GM23338 (cell line): ENCODE data around the gene HTR4. TPM values are rescaled to one million over a fixed set of nuclear protein-coding genes. Genes with fewer than 3 reads are reported as not detected.

Experiments
- ATAC-seq: fragments of 200-7000 bp; cut with Tn5 transposase; 3 replicates; pipeline ENCODE4 v1.9.1; 2020
- DNase-seq: peaks from one replicate; pipeline ENCODE4 v3.0.0-alpha.2; 2015; ENCODE audit warnings: low spot score
- H2AFZ ChIP-seq: fragments of 200-600 bp; sonication (generic); 2 replicates; pipeline ENCODE4 v1.8.0; 2016; ENCODE audit warnings: antibody characterized with exemption, mild to moderate bottlenecking, moderate library complexity
- H3F3A ChIP-seq: fragments of 200-600 bp; sonication (generic); replicated peaks from 2 replicates; pipeline ENCODE4 v1.8.0; 2017; ENCODE audit warnings: antibody characterized with exemption, mixed run types, low read depth
- H3K27ac ChIP-seq: fragments of 200-600 bp; sonication (generic); 2 replicates; pipeline ENCODE4 v1.6.1; 2016; ENCODE audit warnings: low read depth
- H3K27me3 ChIP-seq: fragments of 200-600 bp; sonication (generic); 2 replicates; pipeline ENCODE4 v1.8.0; 2016; ENCODE audit warnings: mild to moderate bottlenecking, mixed run types, moderate library complexity; ENCODE audit not compliant: insufficient read depth
- H3K36me3 ChIP-seq: fragments of 200-600 bp; sonication (generic); 2 replicates; pipeline ENCODE4 v1.8.0; 2016; ENCODE audit warnings: mild to moderate bottlenecking; ENCODE audit not compliant: insufficient read depth
- H3K4me1 ChIP-seq: fragments of 200-600 bp; sonication (generic); 2 replicates; pipeline ENCODE4 v1.8.0; 2016; ENCODE audit warnings: mild to moderate bottlenecking, moderate library complexity; ENCODE audit not compliant: insufficient read depth
- H3K4me2 ChIP-seq: fragments of 200-600 bp; sonication (generic); 2 replicates; pipeline ENCODE4 v1.7.1; 2017; ENCODE audit warnings: mixed run types
- H3K4me3 ChIP-seq: fragments of 200-600 bp; sonication (generic); 2 replicates; pipeline ENCODE4 v1.6.1; 2016; ENCODE audit warnings: mixed run types
- H3K79me2 ChIP-seq: fragments of 200-600 bp; sonication (generic); replicated peaks from 2 replicates; pipeline ENCODE4 v1.8.0; 2017; ENCODE audit warnings: mild to moderate bottlenecking; ENCODE audit not compliant: insufficient read depth
- H3K9me2 ChIP-seq: fragments of 200-600 bp; sonication (generic); 2 replicates; pipeline ENCODE4 v1.8.0; 2017; ENCODE audit not compliant: insufficient read depth
- H4K20me1 ChIP-seq: fragments of 200-600 bp; sonication (generic); replicated peaks from 2 replicates; pipeline ENCODE4 v1.8.0; 2017; ENCODE audit warnings: mild to moderate bottlenecking; ENCODE audit not compliant: insufficient read depth
- H3K27ac Mint-ChIP-seq: 2 replicates; pipeline ENCODE4 v1.8.0; 2020; ENCODE audit warnings: inconsistent platforms, mild to moderate bottlenecking, moderate library complexity, mixed read lengths
- H3K27me3 Mint-ChIP-seq: 3 replicates; pipeline ENCODE4 v1.8.0; 2022; ENCODE audit warnings: low read depth, mild to moderate bottlenecking, moderate library complexity, mixed read lengths, inconsistent platforms; ENCODE audit not compliant: insufficient read depth, poor library complexity
- H3K36me3 Mint-ChIP-seq: 3 replicates; pipeline ENCODE4 v1.8.0; 2021; ENCODE audit warnings: low read depth, mild to moderate bottlenecking, inconsistent platforms, moderate library complexity, mixed read lengths
- H3K4me1 Mint-ChIP-seq: 3 replicates; pipeline ENCODE4 v1.8.0; 2020; ENCODE audit warnings: mild to moderate bottlenecking, inconsistent platforms, mixed read lengths
- H3K4me3 Mint-ChIP-seq: 3 replicates; pipeline ENCODE4 v1.8.0; 2021; ENCODE audit warnings: moderate library complexity, mild to moderate bottlenecking, inconsistent platforms, mixed read lengths
- H3K9me3 Mint-ChIP-seq: 3 replicates; pipeline ENCODE4 v1.8.0; 2020; ENCODE audit warnings: moderate library complexity, mild to moderate bottlenecking, inconsistent platforms, mixed read lengths
- CREB1 ChIP-seq: fragments of 250-450 bp; sonication (Bioruptor Pico); IDR thresholded peaks from 2 replicates; pipeline ENCODE4 v1.5.0; 2020; ENCODE audit warnings: low read depth, mild to moderate bottlenecking, moderate library complexity
- EZH2 ChIP-seq: fragments of 200-600 bp; sonication (generic); IDR thresholded peaks from one replicate; pipeline ENCODE4 v1.8.0; 2017; ENCODE audit warnings: antibody characterized with exemption, mild to moderate bottlenecking, low read depth; ENCODE audit not compliant: unreplicated experiment
- EZH2phosphoT487 ChIP-seq: fragments of 200-600 bp; sonication (generic); IDR thresholded peaks from one replicate; pipeline ENCODE4 v1.8.1; 2018; ENCODE audit warnings: antibody characterized with exemption; ENCODE audit not compliant: unreplicated experiment
- JUNB ChIP-seq: IDR thresholded peaks from one replicate; pipeline ENCODE4 v1.6.1; 2016; ENCODE audit warnings: antibody characterized with exemption; ENCODE audit not compliant: unreplicated experiment
- NANOG ChIP-seq: IDR thresholded peaks from 2 replicates; pipeline ENCODE4 v1.6.1; 2016; ENCODE audit warnings: antibody characterized with exemption, borderline replicate concordance
- POLR2AphosphoS5 ChIP-seq: IDR thresholded peaks from 2 replicates; pipeline ENCODE4 v1.6.1; 2016; ENCODE audit warnings: antibody characterized with exemption, low read depth
- STAT1 ChIP-seq: IDR thresholded peaks from one replicate; pipeline ENCODE4 v1.6.1; 2016; ENCODE audit warnings: antibody characterized with exemption; ENCODE audit not compliant: unreplicated experiment
- ZNF114 ChIP-seq: fragments of 250-450 bp; sonication (Bioruptor Pico); IDR thresholded peaks from 2 replicates; pipeline ENCODE4 v1.5.0; 2020; ENCODE audit warnings: mild to moderate bottlenecking, moderate library complexity
- ZNF331 ChIP-seq: fragments of 250-450 bp; sonication (Bioruptor Pico); IDR thresholded peaks from 2 replicates; pipeline ENCODE4 v1.5.0; 2020; ENCODE audit warnings: low read depth, mild to moderate bottlenecking, moderate library complexity
- polyA plus RNA-seq: library from polyadenylated mRNA; unstranded; fragments of >200 nt; fragmentation: Nextera tagmentation; extraction: Ambion mirVana; gene quantifications from 2 replicates; pipeline ENCODE4 v1.2.1, GENCODE V29; 2016
- total RNA-seq: library from RNA; depleted of rRNA; stranded (reverse); fragments of >200 nt; shearing (Covaris generic); gene quantifications from 2 replicates; pipeline ENCODE4 v1.2.3, GENCODE V29; 2014
- TF ChIP-seq, protein P1 (sequence below): IDR thresholded peaks from one replicate; pipeline ENCODE4 v1.6.1; 2018; ENCODE audit warnings: antibody characterized with exemption; ENCODE audit not compliant: unreplicated experiment
- TF ChIP-seq, protein P2 (sequence below): IDR thresholded peaks from 2 replicates; pipeline ENCODE4 v1.6.1; 2016; ENCODE audit warnings: antibody characterized with exemption
- TF ChIP-seq, protein P3 (sequence below), 2 experiments: fragments of 200-600 bp in 1 of 2; sonication (generic) in 1 of 2; conservative IDR thresholded peaks; 2 replicates each; pipeline versions ENCODE4 v1.5.1 to v1.6.1; 2016 to 2017; ENCODE audit warnings: antibody characterized with exemption in 2 of 2, low read depth in 2 of 2, mild to moderate bottlenecking in 2 of 2, moderate library complexity in 1 of 2
- TF ChIP-seq, protein P4 (sequence below): fragments of 250-450 bp; sonication (Bioruptor Pico); IDR thresholded peaks from 2 replicates; pipeline ENCODE4 v1.5.0; 2020; ENCODE audit warnings: mild to moderate bottlenecking, moderate library complexity

The HTR4 gene
- total and polyA plus RNA-seq, 2 experiments from 2014 or later, result 0.10 TPM; not detected in 1

DNA sequence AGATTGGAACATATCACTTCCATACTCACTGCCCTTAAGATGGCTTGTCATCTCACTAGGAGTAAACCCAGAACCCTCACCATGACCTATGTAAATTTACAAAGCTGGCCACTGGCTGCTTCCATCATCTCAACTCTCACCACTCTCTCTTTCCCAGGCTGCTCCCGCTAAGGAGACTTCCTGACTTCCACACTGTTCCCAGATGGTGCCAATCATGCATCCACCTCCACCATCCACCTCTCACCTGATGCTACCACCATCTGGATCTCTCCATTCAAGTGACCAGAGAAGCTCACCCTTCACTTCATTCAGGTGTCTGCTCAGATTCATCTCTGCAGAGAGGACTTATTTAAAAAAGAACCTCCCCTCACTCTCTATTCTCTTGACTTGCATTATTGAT is 91.3 kb downstream of the HTR4 start:
- Histone ChIP-seq H3K4me1 (peaks cover 13% of the 10 kb centered on the region; the same call in 1 of the 2 replicates), H3K36me3 (no peaks in the 10 kb centered on the region), H3K4me2 (no peak overlapping the region), H3F3A (no peaks in the 10 kb centered on the region), H3K4me3 (no peak overlapping the region), H4K20me1 (no peaks in the 10 kb centered on the region), H3K9me2 (0 out of 2 replicates have a peak, but pooled peaks cover 10% of the 10 kb centered on the region), H3K27me3 (no peaks in the 10 kb centered on the region), H3K27ac (no peak overlapping the region), H2AFZ (no peak overlapping the region), H3K79me2 (no peaks in the 10 kb centered on the region)
- ATAC-seq (no peak), DNase-seq (no peak)
- no peak for TF ChIP-seq ZNF114 (CRISPR knock-in tag)
- TF ChIP-seq POLR2AphosphoS5, result no peak
- TF ChIP-seq, protein P1, sequence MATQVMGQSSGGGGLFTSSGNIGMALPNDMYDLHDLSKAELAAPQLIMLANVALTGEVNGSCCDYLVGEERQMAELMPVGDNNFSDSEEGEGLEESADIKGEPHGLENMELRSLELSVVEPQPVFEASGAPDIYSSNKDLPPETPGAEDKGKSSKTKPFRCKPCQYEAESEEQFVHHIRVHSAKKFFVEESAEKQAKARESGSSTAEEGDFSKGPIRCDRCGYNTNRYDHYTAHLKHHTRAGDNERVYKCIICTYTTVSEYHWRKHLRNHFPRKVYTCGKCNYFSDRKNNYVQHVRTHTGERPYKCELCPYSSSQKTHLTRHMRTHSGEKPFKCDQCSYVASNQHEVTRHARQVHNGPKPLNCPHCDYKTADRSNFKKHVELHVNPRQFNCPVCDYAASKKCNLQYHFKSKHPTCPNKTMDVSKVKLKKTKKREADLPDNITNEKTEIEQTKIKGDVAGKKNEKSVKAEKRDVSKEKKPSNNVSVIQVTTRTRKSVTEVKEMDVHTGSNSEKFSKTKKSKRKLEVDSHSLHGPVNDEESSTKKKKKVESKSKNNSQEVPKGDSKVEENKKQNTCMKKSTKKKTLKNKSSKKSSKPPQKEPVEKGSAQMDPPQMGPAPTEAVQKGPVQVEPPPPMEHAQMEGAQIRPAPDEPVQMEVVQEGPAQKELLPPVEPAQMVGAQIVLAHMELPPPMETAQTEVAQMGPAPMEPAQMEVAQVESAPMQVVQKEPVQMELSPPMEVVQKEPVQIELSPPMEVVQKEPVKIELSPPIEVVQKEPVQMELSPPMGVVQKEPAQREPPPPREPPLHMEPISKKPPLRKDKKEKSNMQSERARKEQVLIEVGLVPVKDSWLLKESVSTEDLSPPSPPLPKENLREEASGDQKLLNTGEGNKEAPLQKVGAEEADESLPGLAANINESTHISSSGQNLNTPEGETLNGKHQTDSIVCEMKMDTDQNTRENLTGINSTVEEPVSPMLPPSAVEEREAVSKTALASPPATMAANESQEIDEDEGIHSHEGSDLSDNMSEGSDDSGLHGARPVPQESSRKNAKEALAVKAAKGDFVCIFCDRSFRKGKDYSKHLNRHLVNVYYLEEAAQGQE, result no peak
- TF ChIP-seq EZH2, result no peak
- no peak for TF ChIP-seq ZNF331
- no peak for TF ChIP-seq CREB1 (CRISPR knock-in tag)
- TF ChIP-seq, protein P2, sequence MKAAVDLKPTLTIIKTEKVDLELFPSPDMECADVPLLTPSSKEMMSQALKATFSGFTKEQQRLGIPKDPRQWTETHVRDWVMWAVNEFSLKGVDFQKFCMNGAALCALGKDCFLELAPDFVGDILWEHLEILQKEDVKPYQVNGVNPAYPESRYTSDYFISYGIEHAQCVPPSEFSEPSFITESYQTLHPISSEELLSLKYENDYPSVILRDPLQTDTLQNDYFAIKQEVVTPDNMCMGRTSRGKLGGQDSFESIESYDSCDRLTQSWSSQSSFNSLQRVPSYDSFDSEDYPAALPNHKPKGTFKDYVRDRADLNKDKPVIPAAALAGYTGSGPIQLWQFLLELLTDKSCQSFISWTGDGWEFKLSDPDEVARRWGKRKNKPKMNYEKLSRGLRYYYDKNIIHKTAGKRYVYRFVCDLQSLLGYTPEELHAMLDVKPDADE, result no peak
- TF ChIP-seq EZH2phosphoT487, result no peak
- TF ChIP-seq JUNB, result no peak
- TF ChIP-seq NANOG, result no peak
- TF ChIP-seq STAT1, result no peak
- TF ChIP-seq, protein P3, sequence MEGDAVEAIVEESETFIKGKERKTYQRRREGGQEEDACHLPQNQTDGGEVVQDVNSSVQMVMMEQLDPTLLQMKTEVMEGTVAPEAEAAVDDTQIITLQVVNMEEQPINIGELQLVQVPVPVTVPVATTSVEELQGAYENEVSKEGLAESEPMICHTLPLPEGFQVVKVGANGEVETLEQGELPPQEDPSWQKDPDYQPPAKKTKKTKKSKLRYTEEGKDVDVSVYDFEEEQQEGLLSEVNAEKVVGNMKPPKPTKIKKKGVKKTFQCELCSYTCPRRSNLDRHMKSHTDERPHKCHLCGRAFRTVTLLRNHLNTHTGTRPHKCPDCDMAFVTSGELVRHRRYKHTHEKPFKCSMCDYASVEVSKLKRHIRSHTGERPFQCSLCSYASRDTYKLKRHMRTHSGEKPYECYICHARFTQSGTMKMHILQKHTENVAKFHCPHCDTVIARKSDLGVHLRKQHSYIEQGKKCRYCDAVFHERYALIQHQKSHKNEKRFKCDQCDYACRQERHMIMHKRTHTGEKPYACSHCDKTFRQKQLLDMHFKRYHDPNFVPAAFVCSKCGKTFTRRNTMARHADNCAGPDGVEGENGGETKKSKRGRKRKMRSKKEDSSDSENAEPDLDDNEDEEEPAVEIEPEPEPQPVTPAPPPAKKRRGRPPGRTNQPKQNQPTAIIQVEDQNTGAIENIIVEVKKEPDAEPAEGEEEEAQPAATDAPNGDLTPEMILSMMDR (conservative IDR thresholded peaks at IDR 0.05; ENCODE audit: low read depth in 2 of 2), result no peak
- TF ChIP-seq, protein P4, sequence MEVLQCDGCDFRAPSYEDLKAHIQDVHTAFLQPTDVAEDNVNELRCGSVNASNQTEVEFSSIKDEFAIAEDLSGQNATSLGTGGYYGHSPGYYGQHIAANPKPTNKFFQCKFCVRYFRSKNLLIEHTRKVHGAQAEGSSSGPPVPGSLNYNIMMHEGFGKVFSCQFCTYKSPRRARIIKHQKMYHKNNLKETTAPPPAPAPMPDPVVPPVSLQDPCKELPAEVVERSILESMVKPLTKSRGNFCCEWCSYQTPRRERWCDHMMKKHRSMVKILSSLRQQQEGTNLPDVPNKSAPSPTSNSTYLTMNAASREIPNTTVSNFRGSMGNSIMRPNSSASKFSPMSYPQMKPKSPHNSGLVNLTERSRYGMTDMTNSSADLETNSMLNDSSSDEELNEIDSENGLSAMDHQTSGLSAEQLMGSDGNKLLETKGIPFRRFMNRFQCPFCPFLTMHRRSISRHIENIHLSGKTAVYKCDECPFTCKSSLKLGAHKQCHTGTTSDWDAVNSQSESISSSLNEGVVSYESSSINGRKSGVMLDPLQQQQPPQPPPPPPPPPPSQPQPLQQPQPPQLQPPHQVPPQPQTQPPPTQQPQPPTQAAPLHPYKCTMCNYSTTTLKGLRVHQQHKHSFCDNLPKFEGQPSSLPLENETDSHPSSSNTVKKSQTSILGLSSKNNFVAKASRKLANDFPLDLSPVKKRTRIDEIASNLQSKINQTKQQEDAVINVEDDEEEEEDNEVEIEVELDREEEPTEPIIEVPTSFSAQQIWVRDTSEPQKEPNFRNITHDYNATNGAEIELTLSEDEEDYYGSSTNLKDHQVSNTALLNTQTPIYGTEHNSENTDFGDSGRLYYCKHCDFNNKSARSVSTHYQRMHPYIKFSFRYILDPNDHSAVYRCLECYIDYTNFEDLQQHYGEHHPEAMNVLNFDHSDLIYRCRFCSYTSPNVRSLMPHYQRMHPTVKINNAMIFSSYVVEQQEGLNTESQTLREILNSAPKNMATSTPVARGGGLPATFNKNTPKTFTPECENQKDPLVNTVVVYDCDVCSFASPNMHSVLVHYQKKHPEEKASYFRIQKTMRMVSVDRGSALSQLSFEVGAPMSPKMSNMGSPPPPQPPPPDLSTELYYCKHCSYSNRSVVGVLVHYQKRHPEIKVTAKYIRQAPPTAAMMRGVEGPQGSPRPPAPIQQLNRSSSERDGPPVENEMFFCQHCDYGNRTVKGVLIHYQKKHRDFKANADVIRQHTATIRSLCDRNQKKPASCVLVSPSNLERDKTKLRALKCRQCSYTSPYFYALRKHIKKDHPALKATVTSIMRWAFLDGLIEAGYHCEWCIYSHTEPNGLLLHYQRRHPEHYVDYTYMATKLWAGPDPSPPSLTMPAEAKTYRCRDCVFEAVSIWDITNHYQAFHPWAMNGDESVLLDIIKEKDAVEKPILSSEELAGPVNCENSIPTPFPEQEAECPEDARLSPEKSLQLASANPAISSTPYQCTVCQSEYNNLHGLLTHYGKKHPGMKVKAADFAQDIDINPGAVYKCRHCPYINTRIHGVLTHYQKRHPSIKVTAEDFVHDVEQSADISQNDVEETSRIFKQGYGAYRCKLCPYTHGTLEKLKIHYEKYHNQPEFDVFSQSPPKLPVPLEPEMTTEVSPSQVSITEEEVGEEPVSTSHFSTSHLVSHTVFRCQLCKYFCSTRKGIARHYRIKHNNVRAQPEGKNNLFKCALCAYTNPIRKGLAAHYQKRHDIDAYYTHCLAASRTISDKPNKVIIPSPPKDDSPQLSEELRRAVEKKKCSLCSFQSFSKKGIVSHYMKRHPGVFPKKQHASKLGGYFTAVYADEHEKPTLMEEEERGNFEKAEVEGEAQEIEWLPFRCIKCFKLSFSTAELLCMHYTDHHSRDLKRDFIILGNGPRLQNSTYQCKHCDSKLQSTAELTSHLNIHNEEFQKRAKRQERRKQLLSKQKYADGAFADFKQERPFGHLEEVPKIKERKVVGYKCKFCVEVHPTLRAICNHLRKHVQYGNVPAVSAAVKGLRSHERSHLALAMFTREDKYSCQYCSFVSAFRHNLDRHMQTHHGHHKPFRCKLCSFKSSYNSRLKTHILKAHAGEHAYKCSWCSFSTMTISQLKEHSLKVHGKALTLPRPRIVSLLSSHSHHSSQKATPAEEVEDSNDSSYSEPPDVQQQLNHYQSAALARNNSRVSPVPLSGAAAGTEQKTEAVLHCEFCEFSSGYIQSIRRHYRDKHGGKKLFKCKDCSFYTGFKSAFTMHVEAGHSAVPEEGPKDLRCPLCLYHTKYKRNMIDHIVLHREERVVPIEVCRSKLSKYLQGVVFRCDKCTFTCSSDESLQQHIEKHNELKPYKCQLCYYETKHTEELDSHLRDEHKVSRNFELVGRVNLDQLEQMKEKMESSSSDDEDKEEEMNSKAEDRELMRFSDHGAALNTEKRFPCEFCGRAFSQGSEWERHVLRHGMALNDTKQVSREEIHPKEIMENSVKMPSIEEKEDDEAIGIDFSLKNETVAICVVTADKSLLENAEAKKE (CRISPR knock-in tag), result no peak
- H3K9me3 Mint-ChIP-seq, result no peaks in the 10 kb centered on the region
- H3K4me3 Mint-ChIP-seq, result no peak overlapping the region
- no peaks in the 10 kb centered on the region for H3K36me3 Mint-ChIP-seq
- no peak overlapping the region for H3K27ac Mint-ChIP-seq
- no peaks in the 10 kb centered on the region for H3K27me3 Mint-ChIP-seq
- peaks cover 15% of the 10 kb centered on the region for H3K4me1 Mint-ChIP-seq
